Body of pancreas (tissue), 4 donors: ENCODE data around the gene HECW1. TPM values are rescaled to one million over a fixed set of nuclear protein-coding genes. Genes with fewer than 3 reads are reported as not detected.

ENCODE experiments used
- ATAC-seq: fragments of 150-250 bp; one replicate; pipeline ENCODE4 v1.9.1; 2016
- DNase-seq, 4 donors: peaks; one replicate each; pipeline ENCODE4 v3.0.0-alpha.2; 2019
- H3K27ac ChIP-seq, 4 donors: fragments of 200-600 bp; sonication (generic); 1 replicate in 3 of 4; 2 replicates in 1 of 4; pipeline versions ENCODE4 v1.5.1 to v1.6.1; 2016 to 2019; ENCODE audit warnings: mild to moderate bottlenecking in 1 of 4, mixed read lengths in 1 of 4, moderate library complexity in 1 of 4
- H3K27me3 ChIP-seq, 2 donors: fragments of 200-600 bp; sonication (generic); one replicate each; pipeline ENCODE4 v1.6.0; 2016; ENCODE audit warnings: mild to moderate bottlenecking in 1 of 2
- H3K36me3 ChIP-seq, 2 donors: fragments of 200-600 bp; sonication (generic); replicated peaks in 1 of 2; 2 replicates each; pipeline ENCODE4 v1.5.1; 2016; ENCODE audit warnings: low read depth in 2 of 2; ENCODE audit not compliant: insufficient read depth in 1 of 2
- H3K4me1 ChIP-seq: fragments of 200-600 bp; sonication (generic); one replicate; pipeline ENCODE4 v1.6.0; 2016
- H3K4me3 ChIP-seq, 2 donors: fragments of 200-600 bp; sonication (generic); 1 replicate in 1 of 2; 2 replicates in 1 of 2; pipeline ENCODE4 v1.5.1; 2016 to 2019
- H3K9me3 ChIP-seq, 3 donors: fragments of 200-600 bp; sonication (generic); 1 replicate in 2 of 3; 2 replicates in 1 of 3; pipeline ENCODE4 v1.5.1; 2016
- CTCF ChIP-seq, 7 experiments: fragments of 450-650 bp in 4 of 7; fragments of 200-600 bp in 3 of 7; sonication (generic) in 3 of 7; IDR thresholded peaks; one replicate each; pipeline ENCODE4 v1.5.1; 2016 to 2019; ENCODE audit warnings: antibody characterized with exemption in 7 of 7
- POLR2A ChIP-seq, 3 donors: fragments of 450-650 bp; IDR thresholded peaks; one replicate each; pipeline ENCODE4 v1.6.1; 2016; ENCODE audit warnings: antibody characterized with exemption in 3 of 3, mild to moderate bottlenecking in 2 of 3
- WGBS, 2 donors: methylation state at CpG; one replicate each; pipeline ENCODE4 v1.1.5; 2017; 5-methylcytosine and 5-hydroxymethylcytosine counted together
- intact Hi-C: fragments of 100-400 bp; cut with DNase I; formaldehyde crosslinking; loops from one replicate; pipeline ENCODE4 v1.15.1; 2023
- total RNA-seq, 2 donors: library from RNA; depleted of rRNA; stranded (reverse); fragments of >200 nt; gene quantifications; one replicate each; pipeline ENCODE4 v1.1.0, GENCODE V29; 2016

Gene HECW1
- total RNA-seq, 2 donors from 2014 or later, result under 0.01 TPM; not detected in 1

- Histone ChIP-seq H3K27me3 (no peaks in the 10 kb centered on the region), H3K9me3 (no peaks in the 10 kb centered on the region), H3K4me1 (no peaks in the 10 kb centered on the region), H3K4me3 (no peak overlapping the region), H3K27ac (no peak overlapping the region), H3K36me3 (no peaks in the 10 kb centered on the region)
- ATAC-seq (no peak), DNase-seq (no peak)
- no peak for TF ChIP-seq POLR2A (IDR thresholded peaks at IDR 0.05)
- TF ChIP-seq CTCF (IDR thresholded peaks at IDR 0.05), result no peak
- intact Hi-C loops, result no loop called here
- 59 to 62% methylated on average over 5 of the region's 5 CpGs for WGBS, 2 donors
Measured at GRCh38 chr7:43276547-43276946, 164.1 kb downstream of the HECW1 start.

- intact Hi-C loops, result no loop called here
- WGBS, 2 donors, result 77 to 78% methylated on average over 10 of the region's 10 CpGs
- H3K4me1 ChIP-seq, result no peaks in the 10 kb centered on the region
- no peak overlapping the region for H3K4me3 ChIP-seq
- no peaks in the 10 kb centered on the region for H3K9me3 ChIP-seq
- no peak overlapping the region for H3K27ac ChIP-seq
- H3K36me3 ChIP-seq, result no peaks in the 10 kb centered on the region
- peaks cover 0 to 4% of the 10 kb centered on the region in 2 donors for H3K27me3 ChIP-seq
- ATAC-seq (no peak), DNase-seq (no peak)
- no peak for TF ChIP-seq POLR2A (IDR thresholded peaks at IDR 0.05)
- TF ChIP-seq CTCF (IDR thresholded peaks at IDR 0.05), result no peak
Measured at GRCh38 chr7:43278088-43278644, 165.7 kb downstream of the HECW1 start.

DNA sequence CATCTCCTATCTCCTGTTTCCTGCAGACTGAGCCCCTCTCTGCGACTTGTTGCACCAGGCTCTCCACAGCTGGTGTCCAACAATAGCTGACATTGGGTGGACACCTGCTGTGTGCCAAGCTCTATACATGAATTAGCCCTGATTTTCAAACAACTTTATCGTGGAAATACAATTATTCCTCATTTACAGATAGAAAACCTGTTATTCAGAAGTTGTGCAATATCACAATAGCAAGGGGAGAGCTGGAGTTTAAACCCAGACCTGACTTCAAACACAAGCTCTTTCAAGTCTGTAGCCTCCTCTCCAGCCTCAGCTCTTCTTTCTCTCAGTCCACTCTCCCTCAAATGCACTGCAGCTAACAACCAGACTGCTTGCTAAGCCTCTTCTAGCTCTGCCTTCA lies 168.8 kb downstream of the HECW1 start:
- intact Hi-C loops, result no loop called here
- no peaks in the 10 kb centered on the region for H3K36me3 ChIP-seq
- H3K27me3 ChIP-seq, result peaks cover 0 to 4% of the 10 kb centered on the region in 2 donors
- no peak for ATAC-seq
- no peaks in the 10 kb centered on the region for H3K4me1 ChIP-seq
- WGBS, 2 donors, result 45 to 49% methylated on average over 2 of the region's 2 CpGs
- no peak overlapping the region for H3K27ac ChIP-seq
- no peak for TF ChIP-seq POLR2A (IDR thresholded peaks at IDR 0.05)
- no peak for TF ChIP-seq CTCF (IDR thresholded peaks at IDR 0.05)
- no peaks in the 10 kb centered on the region for H3K9me3 ChIP-seq
- no peak overlapping the region for H3K4me3 ChIP-seq
- DNase-seq, result no peak

GRCh38 chr7:43283706-43284105 lies 171.3 kb downstream of the HECW1 start:
- ATAC-seq (no peak), DNase-seq (no peak)
- Histone ChIP-seq H3K27ac (no peak overlapping the region), H3K9me3 (no peaks in the 10 kb centered on the region), H3K27me3 (peaks cover 0 to 4% of the 10 kb centered on the region in 2 donors), H3K36me3 (no peaks in the 10 kb centered on the region), H3K4me3 (no peak overlapping the region), H3K4me1 (no peaks in the 10 kb centered on the region)
- TF ChIP-seq CTCF (IDR thresholded peaks at IDR 0.05) (no peak), POLR2A (IDR thresholded peaks at IDR 0.05) (no peak)
- 56 to 64% methylated on average over 5 of the region's 5 CpGs for WGBS, 2 donors
- intact Hi-C loops, result no loop called here

- H3K4me3 ChIP-seq, result no peak overlapping the region
- 71 to 80% methylated on average over 2 of the region's 2 CpGs for WGBS, 2 donors
Measured at GRCh38 chr7:43289826-43290225, 177.4 kb downstream of the HECW1 start.

More at GRCh38 chr7:43289826-43290225, 177.4 kb downstream of the HECW1 start:
- Histone ChIP-seq H3K4me1 (no peaks in the 10 kb centered on the region), H3K36me3 (no peaks in the 10 kb centered on the region), H3K9me3 (no peaks in the 10 kb centered on the region), H3K27me3 (no peaks in the 10 kb centered on the region), H3K27ac (no peak overlapping the region)
- ATAC-seq, result no peak
- intact Hi-C loops, result no loop called here
- DNase-seq, result no peak
- TF ChIP-seq POLR2A (IDR thresholded peaks at IDR 0.05) (no peak), CTCF (IDR thresholded peaks at IDR 0.05) (no peak)
